Brain microvascular endothelial cell (primary cell): ENCODE measurements around the gene C4A.
"Not testable (repeated sequence)": the region's sequence is repeated elsewhere in the genome, so short reads cannot be mapped to it uniquely, and the experiment has no call there.

Experiments used
- DNase-seq: peaks from one replicate; pipeline ENCODE4 v3.0.0-alpha.2; 2020
- H3K27ac ChIP-seq: fragments of 250-450 bp; sonication (Bioruptor Pico); 2 replicates; pipeline ENCODE4 v1.5.1; 2020; ENCODE audit warnings: mild to moderate bottlenecking, moderate library complexity
- H3K27me3 ChIP-seq: fragments of 250-450 bp; sonication (Bioruptor Pico); replicated peaks from 2 replicates; pipeline ENCODE4 v1.5.1; 2020; ENCODE audit warnings: mild to moderate bottlenecking
- H3K36me3 ChIP-seq: fragments of 250-450 bp; sonication (Bioruptor Pico); replicated peaks from 2 replicates; pipeline ENCODE4 v1.5.1; 2020; ENCODE audit warnings: mild to moderate bottlenecking
- H3K4me3 ChIP-seq: 2 replicates; pipeline ENCODE4 v1.5.1; 2011; ENCODE audit warnings: low read depth, mild to moderate bottlenecking, control low read depth, low read length, moderate library complexity
- in situ Hi-C: cut with HindIII; loops from 2 replicates; pipeline ENCODE4 v1.10.0; 2017; ENCODE audit warnings: low sequenced_read_pairs, low pct_ligation_motif_present
- TF ChIP-seq, protein P1 (sequence below): IDR thresholded peaks from 2 replicates; pipeline ENCODE4 v1.5.1; 2011; ENCODE audit warnings: low read depth, mild to moderate bottlenecking, moderate library complexity, low read length, control low read depth, inconsistent platforms; ENCODE audit errors: missing control alignments

C4A gene

DNA sequence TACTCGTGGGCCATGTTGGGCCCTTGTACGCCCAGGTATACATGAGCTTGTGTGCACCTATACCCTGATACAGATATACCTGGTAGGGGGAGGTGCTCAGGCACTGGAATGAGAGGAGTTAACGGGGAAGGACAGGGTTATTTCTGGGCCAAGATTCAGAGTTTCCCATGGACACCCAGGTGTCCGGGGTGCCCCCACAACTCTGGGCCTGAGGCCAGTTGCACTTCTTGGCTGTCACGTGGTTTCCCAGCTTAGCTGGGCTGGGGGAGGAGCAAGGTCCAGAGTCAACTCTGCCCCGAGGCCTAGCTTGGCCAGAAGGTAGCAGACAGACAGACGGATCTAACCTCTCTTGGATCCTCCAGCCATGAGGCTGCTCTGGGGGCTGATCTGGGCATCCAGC lies at the start of gene C4A:
TSS of gene C4A (plus strand) at position 314 of the 400 bp plus-strand sequence. CDS start at position 365, 51 bp downstream.
- DNase-seq, H3K4me3 ChIP-seq, H3K36me3 ChIP-seq, H3K27me3 ChIP-seq, H3K27ac ChIP-seq, in situ Hi-C loops: not testable (repeated sequence)

DNA sequence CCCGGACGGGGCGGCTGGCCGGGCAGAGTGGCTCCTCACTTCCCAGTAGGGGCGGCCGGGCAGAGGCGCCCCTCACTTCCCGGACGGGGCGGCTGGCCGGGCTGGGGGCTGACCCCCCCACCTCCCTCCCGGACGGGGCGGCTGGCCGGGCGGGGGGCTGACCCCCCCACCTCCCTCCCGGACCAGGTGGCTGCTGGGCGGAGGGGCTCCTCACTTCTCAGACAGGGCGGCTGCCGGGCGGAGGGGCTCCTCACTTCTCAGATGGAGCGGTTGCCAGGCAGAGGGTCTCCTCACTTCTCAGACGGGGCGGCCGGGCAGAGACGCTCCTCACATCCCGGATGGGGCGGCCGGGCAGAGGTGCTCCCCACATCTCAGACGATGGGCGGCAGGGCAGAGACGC lies 49.7 kb upstream of the C4A start:
- in situ Hi-C loops, DNase-seq, H3K36me3 ChIP-seq: not testable (repeated sequence)

DNA sequence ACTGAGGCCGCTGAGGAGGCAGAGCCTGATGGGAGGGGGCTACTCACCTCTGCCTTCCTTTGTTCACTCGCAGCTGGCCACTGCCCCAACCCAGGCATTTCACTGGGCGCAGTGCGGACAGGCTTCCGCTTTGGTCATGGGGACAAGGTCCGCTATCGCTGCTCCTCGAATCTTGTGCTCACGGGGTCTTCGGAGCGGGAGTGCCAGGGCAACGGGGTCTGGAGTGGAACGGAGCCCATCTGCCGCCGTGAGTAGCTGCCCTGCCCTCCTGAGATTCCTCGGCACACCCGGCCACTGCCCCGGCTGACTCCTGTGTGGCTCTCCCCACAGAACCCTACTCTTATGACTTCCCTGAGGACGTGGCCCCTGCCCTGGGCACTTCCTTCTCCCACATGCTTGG lies 48.3 kb upstream of the C4A start:
- TF ChIP-seq, protein P1, sequence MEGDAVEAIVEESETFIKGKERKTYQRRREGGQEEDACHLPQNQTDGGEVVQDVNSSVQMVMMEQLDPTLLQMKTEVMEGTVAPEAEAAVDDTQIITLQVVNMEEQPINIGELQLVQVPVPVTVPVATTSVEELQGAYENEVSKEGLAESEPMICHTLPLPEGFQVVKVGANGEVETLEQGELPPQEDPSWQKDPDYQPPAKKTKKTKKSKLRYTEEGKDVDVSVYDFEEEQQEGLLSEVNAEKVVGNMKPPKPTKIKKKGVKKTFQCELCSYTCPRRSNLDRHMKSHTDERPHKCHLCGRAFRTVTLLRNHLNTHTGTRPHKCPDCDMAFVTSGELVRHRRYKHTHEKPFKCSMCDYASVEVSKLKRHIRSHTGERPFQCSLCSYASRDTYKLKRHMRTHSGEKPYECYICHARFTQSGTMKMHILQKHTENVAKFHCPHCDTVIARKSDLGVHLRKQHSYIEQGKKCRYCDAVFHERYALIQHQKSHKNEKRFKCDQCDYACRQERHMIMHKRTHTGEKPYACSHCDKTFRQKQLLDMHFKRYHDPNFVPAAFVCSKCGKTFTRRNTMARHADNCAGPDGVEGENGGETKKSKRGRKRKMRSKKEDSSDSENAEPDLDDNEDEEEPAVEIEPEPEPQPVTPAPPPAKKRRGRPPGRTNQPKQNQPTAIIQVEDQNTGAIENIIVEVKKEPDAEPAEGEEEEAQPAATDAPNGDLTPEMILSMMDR = no peak
- no peak overlapping the region for H3K4me3 ChIP-seq
- H3K27ac ChIP-seq = no peak overlapping the region
- H3K36me3 ChIP-seq = no peaks in the 10 kb centered on the region
- no peak for DNase-seq
- in situ Hi-C loops = no loop called here
- H3K27me3 ChIP-seq = no peaks in the 10 kb centered on the region

More for the DNA sequence above, 49.7 kb upstream of the C4A start:
- H3K27ac ChIP-seq, H3K27me3 ChIP-seq, H3K4me3 ChIP-seq: not testable (repeated sequence)

DNA sequence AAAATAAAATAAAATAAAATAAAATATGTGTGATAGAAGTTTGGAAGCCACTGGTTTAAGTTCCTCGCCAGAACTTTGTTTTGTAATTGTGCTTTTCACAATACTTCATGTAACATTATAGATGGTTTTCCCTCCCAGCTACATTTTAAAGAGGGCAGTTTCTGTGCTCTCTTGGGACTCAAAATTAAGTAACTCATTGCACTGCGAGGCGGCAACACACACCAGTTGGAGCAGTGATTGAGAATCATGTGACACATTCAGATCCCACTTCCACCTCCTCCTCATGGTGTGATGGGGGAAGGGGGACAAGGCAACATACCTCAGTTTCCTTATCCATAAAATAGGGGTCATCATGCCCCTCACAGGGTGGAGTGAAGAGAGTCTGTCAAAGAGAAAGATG lies 46.8 kb upstream of the C4A start:
- Histone ChIP-seq H3K27ac (no peak overlapping the region), H3K36me3 (no peaks in the 10 kb centered on the region), H3K27me3 (no peaks in the 10 kb centered on the region), H3K4me3 (no peak overlapping the region)
- TF ChIP-seq, protein P1 = no peak
- in situ Hi-C loops = no loop called here
- DNase-seq = no peak

DNA sequence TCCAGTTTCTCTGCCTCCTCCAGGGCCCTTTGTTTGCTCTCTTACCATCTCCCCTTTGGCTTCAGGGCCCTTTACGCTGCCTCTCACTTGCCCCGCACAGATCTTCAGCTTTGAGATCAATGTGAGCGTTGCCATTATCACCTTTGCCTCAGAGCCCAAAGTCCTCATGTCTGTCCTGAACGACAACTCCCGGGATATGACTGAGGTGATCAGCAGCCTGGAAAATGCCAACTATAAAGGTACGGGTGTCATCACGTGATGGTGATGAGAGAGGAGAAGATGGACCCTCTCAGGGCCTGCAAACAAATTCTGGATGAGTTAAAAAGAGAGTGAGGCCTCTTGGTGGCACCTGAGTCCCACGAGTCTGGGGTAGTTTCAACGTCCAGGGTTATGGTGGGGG lies 46.0 kb upstream of the C4A start:
- no peaks in the 10 kb centered on the region for H3K36me3 ChIP-seq
- TF ChIP-seq, protein P1 = no peak
- no peak for DNase-seq
- no peaks in the 10 kb centered on the region for H3K27me3 ChIP-seq
- H3K4me3 ChIP-seq = no peak overlapping the region
- no peak overlapping the region for H3K27ac ChIP-seq
- in situ Hi-C loops = no loop called here

DNA sequence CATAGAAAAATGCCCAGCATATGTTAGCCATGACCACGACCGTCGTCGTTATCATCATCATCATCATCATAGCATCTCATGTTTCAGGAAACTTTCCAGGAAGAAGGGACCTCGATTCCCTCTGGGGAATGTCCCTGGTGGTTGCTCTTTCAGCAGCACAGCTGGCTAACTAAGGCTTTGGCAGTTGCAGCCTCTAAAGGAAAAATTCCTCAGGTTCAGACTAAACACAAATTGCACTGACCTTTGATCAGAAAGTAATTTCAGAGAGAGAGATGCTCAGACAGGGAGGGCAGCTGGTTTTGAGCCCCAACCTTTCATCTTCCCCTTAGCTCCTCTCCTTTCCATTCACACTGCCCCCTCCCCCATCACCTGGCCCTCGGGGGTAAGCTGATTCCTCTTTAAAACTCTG lies 41.6 kb upstream of the C4A start:
- TF ChIP-seq, protein P1 = peak; percentile 16
- in situ Hi-C loops = no loop called here
- no peak overlapping the region for H3K27ac ChIP-seq
- DNase-seq = peak; percentile 22
- H3K4me3 ChIP-seq = no peak overlapping the region
- H3K27me3 ChIP-seq = no peaks in the 10 kb centered on the region
- no peaks in the 10 kb centered on the region for H3K36me3 ChIP-seq

DNA sequence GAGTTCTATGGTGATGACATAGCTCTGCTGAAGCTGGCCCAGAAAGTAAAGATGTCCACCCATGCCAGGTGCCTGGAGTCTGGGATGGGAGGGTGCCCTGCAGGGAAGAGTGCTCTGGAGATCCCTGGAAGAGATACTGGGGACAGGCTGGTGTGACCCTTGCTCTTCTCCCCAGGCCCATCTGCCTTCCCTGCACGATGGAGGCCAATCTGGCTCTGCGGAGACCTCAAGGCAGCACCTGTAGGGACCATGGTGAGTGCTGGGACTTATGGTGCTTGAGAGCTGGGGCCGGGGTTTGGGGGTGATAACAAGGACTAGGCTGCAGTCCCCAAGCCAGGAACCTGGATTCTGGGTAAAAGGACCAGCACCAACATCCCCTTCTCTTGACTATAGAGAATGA lies 38.1 kb upstream of the C4A start:
- in situ Hi-C loops = no loop called here

More for the DNA sequence above, 38.1 kb upstream of the C4A start:
- TF ChIP-seq, protein P1 = no peak
- H3K27ac ChIP-seq = no peak overlapping the region
- DNase-seq = no peak
- no peak overlapping the region for H3K4me3 ChIP-seq
- H3K27me3 ChIP-seq = no peaks in the 10 kb centered on the region
- H3K36me3 ChIP-seq = no peaks in the 10 kb centered on the region
